ENCODE measurements around the gene ARHGAP6.

DNA sequence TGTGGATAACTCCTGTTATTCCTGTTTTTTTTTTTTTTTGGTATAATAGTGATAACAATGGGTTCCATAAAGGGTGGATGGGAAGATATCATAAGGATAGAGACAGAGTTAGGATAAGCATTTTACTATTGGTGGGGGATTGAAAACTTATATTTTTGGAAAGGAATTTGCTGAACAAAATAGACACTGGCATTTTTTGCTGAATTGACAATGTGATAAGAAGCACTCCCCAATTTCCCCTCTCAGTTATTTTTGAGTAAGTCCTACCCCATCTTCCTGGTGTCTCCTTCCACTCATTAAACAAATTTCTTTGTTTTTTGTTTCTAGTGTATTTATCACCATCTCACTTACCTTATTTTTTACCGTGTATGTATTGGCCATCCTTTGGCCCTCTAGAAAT lies 316.7 kb downstream of the ARHGAP6 start:
- TF ChIP-seq, protein P1, sequence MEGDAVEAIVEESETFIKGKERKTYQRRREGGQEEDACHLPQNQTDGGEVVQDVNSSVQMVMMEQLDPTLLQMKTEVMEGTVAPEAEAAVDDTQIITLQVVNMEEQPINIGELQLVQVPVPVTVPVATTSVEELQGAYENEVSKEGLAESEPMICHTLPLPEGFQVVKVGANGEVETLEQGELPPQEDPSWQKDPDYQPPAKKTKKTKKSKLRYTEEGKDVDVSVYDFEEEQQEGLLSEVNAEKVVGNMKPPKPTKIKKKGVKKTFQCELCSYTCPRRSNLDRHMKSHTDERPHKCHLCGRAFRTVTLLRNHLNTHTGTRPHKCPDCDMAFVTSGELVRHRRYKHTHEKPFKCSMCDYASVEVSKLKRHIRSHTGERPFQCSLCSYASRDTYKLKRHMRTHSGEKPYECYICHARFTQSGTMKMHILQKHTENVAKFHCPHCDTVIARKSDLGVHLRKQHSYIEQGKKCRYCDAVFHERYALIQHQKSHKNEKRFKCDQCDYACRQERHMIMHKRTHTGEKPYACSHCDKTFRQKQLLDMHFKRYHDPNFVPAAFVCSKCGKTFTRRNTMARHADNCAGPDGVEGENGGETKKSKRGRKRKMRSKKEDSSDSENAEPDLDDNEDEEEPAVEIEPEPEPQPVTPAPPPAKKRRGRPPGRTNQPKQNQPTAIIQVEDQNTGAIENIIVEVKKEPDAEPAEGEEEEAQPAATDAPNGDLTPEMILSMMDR (conservative IDR thresholded peaks at IDR 0.05; ENCODE audit: low read depth in 2 of 2) = no peak
- TF ChIP-seq EZH2 (IDR thresholded peaks at IDR 0.05; ENCODE audit: low read depth, unreplicated experiment) (no peak), STAT1 (IDR thresholded peaks at IDR 0.05; ENCODE audit: unreplicated experiment) (no peak), ZNF114 (CRISPR knock-in tag; IDR thresholded peaks at IDR 0.05) (no peak), POLR2AphosphoS5 (IDR thresholded peaks at IDR 0.05; ENCODE audit: low read depth) (no peak)
- TF ChIP-seq, protein P2, sequence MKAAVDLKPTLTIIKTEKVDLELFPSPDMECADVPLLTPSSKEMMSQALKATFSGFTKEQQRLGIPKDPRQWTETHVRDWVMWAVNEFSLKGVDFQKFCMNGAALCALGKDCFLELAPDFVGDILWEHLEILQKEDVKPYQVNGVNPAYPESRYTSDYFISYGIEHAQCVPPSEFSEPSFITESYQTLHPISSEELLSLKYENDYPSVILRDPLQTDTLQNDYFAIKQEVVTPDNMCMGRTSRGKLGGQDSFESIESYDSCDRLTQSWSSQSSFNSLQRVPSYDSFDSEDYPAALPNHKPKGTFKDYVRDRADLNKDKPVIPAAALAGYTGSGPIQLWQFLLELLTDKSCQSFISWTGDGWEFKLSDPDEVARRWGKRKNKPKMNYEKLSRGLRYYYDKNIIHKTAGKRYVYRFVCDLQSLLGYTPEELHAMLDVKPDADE (IDR thresholded peaks at IDR 0.05) = no peak
